Hematopoietic multipotent progenitor cell treated with erythropoietin and hydrocortisone succinate and interleukin-3 and kit ligand, for 6 days (in vitro differentiated cells): Measurements from ENCODE around the gene IL17F.

Source experiments
- DNase-seq: peaks from one replicate; pipeline ENCODE4 v3.0.0-alpha.2; 2015

IL17F gene

GRCh38 chr6:52187098-52187497 lies 57.2 kb downstream of the IL17F start:
- no peak for DNase-seq
